Small intestine (tissue), 7 donors: ENCODE data around the gene GPRIN1. TPM values are rescaled to one million over a fixed set of nuclear protein-coding genes. Genes with fewer than 3 reads are reported as not detected.

Experiments used
- DNase-seq, 2 donors: peaks; one replicate each; pipeline versions ENCODE4 v3.0.0 to v3.0.0-alpha.2; 2013
- FAIRE-seq: peaks from 2 replicates; lab custom pipeline; 2012; peaks lifted over from hg19 to GRCh38; lab: Jason Lieb, UNC
- H3K27ac ChIP-seq, 3 donors: one replicate each; pipeline ENCODE4 v1.5.1; 2013; ENCODE audit warnings: low read length in 2 of 3, mild to moderate bottlenecking in 2 of 3, control low read depth in 1 of 3, inconsistent platforms in 1 of 3, low read depth in 1 of 3, moderate library complexity in 1 of 3
- H3K27me3 ChIP-seq, 3 donors: one replicate each; pipeline ENCODE4 v1.6.1; 2013; ENCODE audit warnings: low read length in 3 of 3, inconsistent platforms in 1 of 3; ENCODE audit not compliant: control insufficient read depth in 3 of 3, insufficient read depth in 3 of 3
- H3K36me3 ChIP-seq, 3 donors: one replicate each; pipeline ENCODE4 v1.6.1; 2013; ENCODE audit warnings: low read length in 3 of 3, inconsistent platforms in 1 of 3, low read depth in 1 of 3, mild to moderate bottlenecking in 1 of 3, moderate library complexity in 1 of 3; ENCODE audit not compliant: control insufficient read depth in 3 of 3, insufficient read depth in 2 of 3
- H3K4me1 ChIP-seq, 3 donors: one replicate each; pipeline ENCODE4 v1.6.1; 2013; ENCODE audit warnings: low read length in 2 of 3, inconsistent platforms in 1 of 3, low read depth in 1 of 3, mild to moderate bottlenecking in 1 of 3, moderate library complexity in 1 of 3; ENCODE audit not compliant: control insufficient read depth in 3 of 3, insufficient read depth in 2 of 3
- H3K4me3 ChIP-seq, 3 donors: one replicate each; pipeline ENCODE4 v1.5.1; 2013; ENCODE audit warnings: low read length in 3 of 3, control low read depth in 1 of 3, inconsistent platforms in 1 of 3, low read depth in 1 of 3, mild to moderate bottlenecking in 1 of 3, moderate library complexity in 1 of 3
- H3K9me3 ChIP-seq, 2 donors: one replicate each; pipeline ENCODE4 v1.6.1; 2013; ENCODE audit warnings: low read depth in 1 of 2, low read length in 1 of 2; ENCODE audit not compliant: control insufficient read depth in 2 of 2, insufficient read depth in 1 of 2
- WGBS, 3 donors: extraction: QIAGEN DNeasy Blood & Tissue Kit; methylation state at CpG; one replicate each; pipeline ENCODE4 v1.1.7; 2013; 5-methylcytosine and 5-hydroxymethylcytosine counted together
- polyA plus RNA-seq, 4 donors: library from polyadenylated mRNA; stranded (reverse) in 3 of 4; unstranded in 1 of 4; fragments of 200-250 nt in 3 of 4; fragments of 120-200 nt in 1 of 4; gene quantifications; one replicate each; pipeline versions ENCODE4 v1.2.1 to v1.2.3, GENCODE V29; 2013
- donor health status: healthy with polysubstance abuse.
- donor health status: control.
- donor health status: control.
- donor health status: Bipolar disorder and iron deficiency.
- donor health status: healthy.

The GPRIN1 gene
- polyA plus RNA-seq, 4 donors = 0.54 to 9.0 (median 1.6) TPM; not detected in 1

- FAIRE-seq = no peak
- H3K36me3 ChIP-seq = no peaks in the 10 kb centered on the region
- DNase-seq = no peak
- no peak overlapping the region for H3K27ac ChIP-seq
- peaks cover 0 to 5% of the 10 kb centered on the region in 2 donors for H3K9me3 ChIP-seq
- H3K4me1 ChIP-seq = no peaks in the 10 kb centered on the region
- peaks cover 0 to 29% (median 5%) of the 10 kb centered on the region in 3 donors for H3K27me3 ChIP-seq
- 48 to 80% (median 53%) methylated on average over 3 to 4 of the region's 4 CpGs for WGBS, 3 donors
- no peak overlapping the region for H3K4me3 ChIP-seq
These were observed 29.3 kb upstream of the GPRIN1 start for GRCh38 chr5:176639208-176639607.

GRCh38 chr5:176638437-176638836 lies 28.5 kb upstream of the GPRIN1 start:
- WGBS, 3 donors = 89 to 92% (median 91%) methylated on average over 3 of the region's 3 CpGs
- Histone ChIP-seq H3K36me3 (no peaks in the 10 kb centered on the region), H3K4me3 (no peak overlapping the region), H3K4me1 (no peaks in the 10 kb centered on the region), H3K27ac (no peak overlapping the region), H3K9me3 (peaks cover 0 to 5% of the 10 kb centered on the region in 2 donors), H3K27me3 (peaks cover 0 to 34% (median 5%) of the 10 kb centered on the region in 3 donors)
- DNase-seq (no peak), FAIRE-seq (no peak)

- DNase-seq = no peak
- Histone ChIP-seq H3K27ac (no peak overlapping the region), H3K4me1 (no peaks in the 10 kb centered on the region), H3K36me3 (no peaks in the 10 kb centered on the region), H3K4me3 (no peak overlapping the region), H3K9me3 (peaks cover 0 to 5% of the 10 kb centered on the region in 2 donors), H3K27me3 (peaks cover 0 to 35% (median 9%) of the 10 kb centered on the region in 3 donors)
- FAIRE-seq = no peak
- 59 to 70% (median 65%) methylated on average over 4 of the region's 4 CpGs for WGBS, 3 donors
These were observed 27.6 kb upstream of the GPRIN1 start for GRCh38 chr5:176637556-176637955.

GRCh38 chr5:176636426-176636825 lies 26.5 kb upstream of the GPRIN1 start:
- peaks cover 0 to 40% (median 13%) of the 10 kb centered on the region in 3 donors for H3K27me3 ChIP-seq
- no peak for DNase-seq
- no peaks in the 10 kb centered on the region for H3K4me1 ChIP-seq
- H3K27ac ChIP-seq = no peak overlapping the region
- H3K36me3 ChIP-seq = no peaks in the 10 kb centered on the region
- 33 to 42% (median 33%) methylated on average over 9 of the region's 9 CpGs for WGBS, 3 donors
- no peak for FAIRE-seq
- peaks cover 0 to 5% of the 10 kb centered on the region in 2 donors for H3K9me3 ChIP-seq
- H3K4me3 ChIP-seq = no peak overlapping the region

- Histone ChIP-seq H3K27ac (no peak overlapping the region), H3K4me1 (peaks cover 0 to 10% (median 5%) of the 10 kb centered on the region in 3 donors), H3K9me3 (peaks cover 0 to 5% of the 10 kb centered on the region in 2 donors), H3K27me3 (peaks cover 9 to 66% (median 31%) of the 10 kb centered on the region in 3 donors), H3K36me3 (no peaks in the 10 kb centered on the region), H3K4me3 (no peak overlapping the region)
- FAIRE-seq (no peak), DNase-seq (no peak)
- WGBS, 3 donors = 21 to 33% (median 33%) methylated on average over 6 of the region's 6 CpGs
These were observed 23.6 kb upstream of the GPRIN1 start for GRCh38 chr5:176633598-176633997.

- Histone ChIP-seq H3K9me3 (peaks cover 0 to 5% of the 10 kb centered on the region in 2 donors), H3K36me3 (no peaks in the 10 kb centered on the region), H3K4me3 (no peak overlapping the region), H3K27ac (no peak overlapping the region), H3K27me3 (peaks cover 9 to 69% (median 39%) of the 10 kb centered on the region in 3 donors), H3K4me1 (peaks cover 0 to 10% (median 5%) of the 10 kb centered on the region in 3 donors)
- DNase-seq (peak in 1 of 2 donors; percentile 41), FAIRE-seq (no peak)
- 43 to 78% (median 60%) methylated on average over 2 of the region's 2 CpGs for WGBS, 3 donors
These were observed 22.8 kb upstream of the GPRIN1 start for GRCh38 chr5:176632745-176633144.

- no peak overlapping the region for H3K27ac ChIP-seq
- H3K9me3 ChIP-seq = peaks cover 0 to 5% of the 10 kb centered on the region in 2 donors
- peaks cover 0 to 10% (median 5%) of the 10 kb centered on the region in 3 donors for H3K4me1 ChIP-seq
- H3K4me3 ChIP-seq = no peak overlapping the region
- FAIRE-seq (no peak), DNase-seq (no peak)
- no peaks in the 10 kb centered on the region for H3K36me3 ChIP-seq
- peaks cover 9 to 73% (median 47%) of the 10 kb centered on the region in 3 donors for H3K27me3 ChIP-seq
- 63 to 78% (median 68%) methylated on average over 7 of the region's 7 CpGs for WGBS, 3 donors
These were observed 21.6 kb upstream of the GPRIN1 start for GRCh38 chr5:176631383-176632200.

GRCh38 chr5:176630681-176631222 lies 20.8 kb upstream of the GPRIN1 start:
- WGBS, 3 donors = 6 to 7% (median 7%) methylated on average over 20 of the region's 20 CpGs
- Histone ChIP-seq H3K36me3 (no peaks in the 10 kb centered on the region), H3K9me3 (peaks cover 0 to 5% of the 10 kb centered on the region in 2 donors), H3K27me3 (peaks cover 9 to 75% (median 51%) of the 10 kb centered on the region in 3 donors), H3K27ac (no peak overlapping the region), H3K4me3 (peak overlapping the region in 2 of 3 donors; percentile 15 to 18), H3K4me1 (peaks cover 0 to 10% (median 5%) of the 10 kb centered on the region in 3 donors)
- FAIRE-seq (no peak), DNase-seq (no peak)
